Vagina (tissue), 2 donors: ENCODE results near the gene RBM8A. TPM values are rescaled to one million over a fixed set of nuclear protein-coding genes. Genes with fewer than 3 reads are reported as not detected.

Experiments
- DNase-seq, 2 donors: peaks; one replicate each; pipeline ENCODE4 v3.0.0-alpha.2; 2017; ENCODE audit errors: extremely low spot score in 2 of 2
- H3K27ac ChIP-seq: fragments of 200-600 bp; sonication (generic); one replicate; pipeline ENCODE4 v1.5.1; 2019
- H3K27me3 ChIP-seq: fragments of 200-600 bp; sonication (generic); one replicate; pipeline ENCODE4 v1.5.1; 2019
- H3K36me3 ChIP-seq, 2 donors: fragments of 200-600 bp; sonication (generic); one replicate each; pipeline ENCODE4 v1.5.1; 2017 to 2019
- H3K4me1 ChIP-seq: fragments of 200-600 bp; sonication (generic); one replicate; pipeline ENCODE4 v1.5.1; 2019
- H3K4me3 ChIP-seq, 2 donors: fragments of 200-600 bp; sonication (generic); 1 replicate in 1 of 2; 2 replicates in 1 of 2; pipeline ENCODE4 v1.5.1; 2016 to 2019
- H3K9me3 ChIP-seq: fragments of 200-600 bp; sonication (generic); one replicate; pipeline ENCODE4 v1.5.1; 2019
- POLR2A ChIP-seq, 2 donors: fragments of 450-650 bp; IDR thresholded peaks; one replicate each; pipeline ENCODE4 v1.6.1; 2017; ENCODE audit warnings: antibody characterized with exemption in 2 of 2, mild to moderate bottlenecking in 2 of 2, moderate library complexity in 2 of 2
- POLR2AphosphoS5 ChIP-seq, 2 donors: sonication (generic); formaldehyde crosslinking; IDR thresholded peaks; one replicate each; pipeline ENCODE4 v1.9.0; 2017; ENCODE audit warnings: antibody characterized with exemption in 2 of 2, mild to moderate bottlenecking in 2 of 2, low read depth in 1 of 2; ENCODE audit not compliant: insufficient read depth in 1 of 2
- intact Hi-C: fragments of 100-400 bp; cut with DNase I; formaldehyde crosslinking; loops from one replicate; pipeline ENCODE4 v1.15.1; 2023
- total RNA-seq: library from RNA; depleted of rRNA; stranded (reverse); fragments of >200 nt; gene quantifications from one replicate; pipeline ENCODE4 v1.2.3, GENCODE V29; 2016
- TF ChIP-seq, protein P1 (sequence below), 3 experiments: fragments of 450-650 bp in 2 of 3; fragments of 200-600 bp in 1 of 3; sonication (generic) in 1 of 3; IDR thresholded peaks; one replicate each; pipeline ENCODE4 v1.5.1; 2017 to 2019; ENCODE audit warnings: antibody characterized with exemption in 3 of 3, mild to moderate bottlenecking in 2 of 3, moderate library complexity in 2 of 3

The RBM8A gene
- total RNA-seq, 1 donor from 2014 or later = 93.3 TPM

DNA sequence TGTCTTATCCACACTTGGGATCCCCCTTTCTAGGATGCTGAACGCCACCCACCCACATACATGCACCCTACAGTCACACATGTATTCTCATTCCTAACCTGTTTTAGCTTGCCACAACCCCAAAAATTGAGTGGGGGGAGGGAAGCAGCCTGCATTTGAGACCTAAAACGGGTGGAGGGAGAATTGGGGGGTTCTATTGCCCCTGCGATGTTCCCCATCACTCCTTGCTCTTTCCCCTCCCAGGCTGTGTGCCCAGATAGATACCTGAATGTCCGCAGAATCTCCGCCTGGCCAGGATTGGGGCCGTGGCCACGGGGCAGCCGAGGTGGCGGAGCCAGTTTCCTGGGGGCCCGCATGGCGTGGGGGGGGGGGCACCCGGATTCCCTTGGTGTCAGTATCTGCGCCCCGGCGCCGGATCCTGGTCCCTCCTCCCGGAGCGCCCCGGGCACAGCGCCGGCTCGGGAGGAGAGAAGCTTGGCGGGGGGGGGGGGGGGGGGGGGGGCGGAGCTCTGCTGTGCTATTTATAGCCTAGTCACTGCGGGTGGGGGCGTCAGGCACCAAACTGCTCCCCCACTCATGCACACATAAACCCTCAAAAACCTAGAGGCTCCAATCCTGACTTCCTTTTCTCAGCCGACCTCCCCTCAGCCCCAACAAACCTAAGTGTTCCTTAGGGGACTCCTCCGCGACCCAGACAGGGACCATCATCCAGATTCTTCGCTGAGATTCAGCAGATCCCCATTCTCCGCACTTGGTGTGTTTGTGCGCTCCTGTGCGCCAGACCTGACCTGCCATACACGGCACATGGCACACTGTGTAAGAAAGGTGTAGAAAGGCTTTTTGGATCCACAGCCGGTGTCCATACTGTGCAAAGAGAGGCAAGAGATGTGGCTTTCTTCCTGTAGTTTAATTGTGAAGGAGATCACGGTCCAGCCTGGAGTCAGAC is 35.1 kb upstream of the RBM8A start:
- Histone ChIP-seq H3K9me3 (no peaks in the 10 kb centered on the region), H3K27ac (peak overlapping the region; percentile 95), H3K4me3 (peak overlapping the region; percentile 63 to 84), H3K36me3 (peaks cover 0 to 3% of the 10 kb centered on the region in 2 donors), H3K27me3 (no peaks in the 10 kb centered on the region), H3K4me1 (peaks cover 57% of the 10 kb centered on the region)
- intact Hi-C loops = loop anchor here (5.0 kb wide), 1 partner anchor 45 kb away; the partner anchor contains the start of gene PEX11B
- DNase-seq = no peak
- no peak for TF ChIP-seq POLR2A (IDR thresholded peaks at IDR 0.05)
- peak in 1 of 2 donors; percentile 69 for TF ChIP-seq POLR2AphosphoS5 (IDR thresholded peaks at IDR 0.05; ENCODE audit: insufficient read depth in 1 of 2, low read depth in 1 of 2)
- TF ChIP-seq, protein P1, sequence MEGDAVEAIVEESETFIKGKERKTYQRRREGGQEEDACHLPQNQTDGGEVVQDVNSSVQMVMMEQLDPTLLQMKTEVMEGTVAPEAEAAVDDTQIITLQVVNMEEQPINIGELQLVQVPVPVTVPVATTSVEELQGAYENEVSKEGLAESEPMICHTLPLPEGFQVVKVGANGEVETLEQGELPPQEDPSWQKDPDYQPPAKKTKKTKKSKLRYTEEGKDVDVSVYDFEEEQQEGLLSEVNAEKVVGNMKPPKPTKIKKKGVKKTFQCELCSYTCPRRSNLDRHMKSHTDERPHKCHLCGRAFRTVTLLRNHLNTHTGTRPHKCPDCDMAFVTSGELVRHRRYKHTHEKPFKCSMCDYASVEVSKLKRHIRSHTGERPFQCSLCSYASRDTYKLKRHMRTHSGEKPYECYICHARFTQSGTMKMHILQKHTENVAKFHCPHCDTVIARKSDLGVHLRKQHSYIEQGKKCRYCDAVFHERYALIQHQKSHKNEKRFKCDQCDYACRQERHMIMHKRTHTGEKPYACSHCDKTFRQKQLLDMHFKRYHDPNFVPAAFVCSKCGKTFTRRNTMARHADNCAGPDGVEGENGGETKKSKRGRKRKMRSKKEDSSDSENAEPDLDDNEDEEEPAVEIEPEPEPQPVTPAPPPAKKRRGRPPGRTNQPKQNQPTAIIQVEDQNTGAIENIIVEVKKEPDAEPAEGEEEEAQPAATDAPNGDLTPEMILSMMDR (IDR thresholded peaks at IDR 0.05) = no peak

DNA sequence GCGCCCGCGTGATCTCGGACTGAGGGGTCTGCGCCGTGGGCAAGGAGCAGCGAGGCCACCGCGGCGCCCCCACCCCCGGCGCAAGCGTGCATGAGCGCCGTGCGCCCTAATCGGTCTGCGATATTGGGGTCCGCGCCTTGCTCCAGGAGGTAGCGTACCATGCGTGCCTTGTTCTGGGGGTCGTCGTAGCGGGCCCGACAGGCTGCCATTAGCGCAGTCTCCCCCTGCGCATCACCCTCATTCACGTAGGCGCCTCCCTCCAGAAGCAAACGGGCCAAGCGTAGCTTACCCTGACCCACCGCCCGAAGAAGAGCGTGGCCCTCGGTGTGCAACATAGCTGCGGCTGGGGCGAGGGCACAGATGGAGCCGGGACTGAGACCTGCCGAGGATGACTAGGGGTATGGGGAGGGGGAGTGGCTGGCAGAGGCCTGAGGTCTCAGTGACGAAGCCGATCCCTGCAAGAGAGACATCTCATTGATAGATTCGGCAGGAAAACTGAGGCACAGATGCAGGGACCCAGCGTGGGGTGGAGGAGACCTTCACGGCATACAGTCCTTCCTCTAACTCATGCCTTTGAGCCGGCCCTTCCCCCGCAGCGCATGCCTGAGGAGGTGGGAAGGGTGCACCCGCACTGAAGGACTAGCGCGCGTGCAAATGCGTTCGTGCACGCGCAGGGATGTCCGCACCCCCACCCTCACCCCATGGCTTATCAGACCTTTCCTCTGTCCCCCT is 34.3 kb upstream of the RBM8A start:
- no peak for DNase-seq
- peak overlapping the region; percentile 63 to 84 for H3K4me3 ChIP-seq
- no peaks in the 10 kb centered on the region for H3K36me3 ChIP-seq
- TF ChIP-seq POLR2A (IDR thresholded peaks at IDR 0.05) = no peak
- peak in 1 of 2 donors; percentile 47 for TF ChIP-seq POLR2AphosphoS5 (IDR thresholded peaks at IDR 0.05; ENCODE audit: insufficient read depth in 1 of 2, low read depth in 1 of 2)
- TF ChIP-seq, protein P1 (IDR thresholded peaks at IDR 0.05) = no peak
- H3K27me3 ChIP-seq = no peaks in the 10 kb centered on the region
- intact Hi-C loops = loop anchor here (5.0 kb wide), 1 partner anchor 44 kb away; the partner anchor contains the start of gene PEX11B
- H3K9me3 ChIP-seq = no peaks in the 10 kb centered on the region
- peaks cover 62% of the 10 kb centered on the region for H3K4me1 ChIP-seq
- H3K27ac ChIP-seq = peak overlapping the region; percentile 95

DNA sequence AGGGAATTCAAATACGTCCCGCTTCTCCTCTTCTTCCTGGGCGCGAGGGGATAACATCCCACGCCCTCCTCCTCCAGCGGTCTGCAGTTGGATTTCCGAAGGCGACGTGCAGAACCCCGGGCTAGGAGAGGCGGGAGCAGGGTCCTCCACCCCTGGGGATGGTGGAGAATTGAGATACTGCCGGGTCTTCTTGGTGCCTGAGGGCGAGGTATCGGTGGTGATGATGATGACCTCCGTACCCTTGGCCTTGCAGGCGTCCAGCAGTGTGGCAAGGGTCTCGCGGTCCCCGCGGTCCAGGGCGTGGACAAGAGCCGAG is 33.8 kb upstream of the RBM8A start:
- Histone ChIP-seq H3K9me3 (no peaks in the 10 kb centered on the region), H3K27ac (peak overlapping the region; percentile 95), H3K27me3 (no peaks in the 10 kb centered on the region), H3K4me3 (peak overlapping the region; percentile 63 to 84), H3K36me3 (no peaks in the 10 kb centered on the region), H3K4me1 (peaks cover 67% of the 10 kb centered on the region)
- DNase-seq = no peak
- TF ChIP-seq POLR2AphosphoS5 (IDR thresholded peaks at IDR 0.05; ENCODE audit: insufficient read depth in 1 of 2, low read depth in 1 of 2) = no peak
- TF ChIP-seq, protein P1 (IDR thresholded peaks at IDR 0.05) = no peak
- no peak for TF ChIP-seq POLR2A (IDR thresholded peaks at IDR 0.05)
- intact Hi-C loops = loop anchor here (5.0 kb wide), 1 partner anchor 44 kb away; the partner anchor contains the start of gene PEX11B

DNA sequence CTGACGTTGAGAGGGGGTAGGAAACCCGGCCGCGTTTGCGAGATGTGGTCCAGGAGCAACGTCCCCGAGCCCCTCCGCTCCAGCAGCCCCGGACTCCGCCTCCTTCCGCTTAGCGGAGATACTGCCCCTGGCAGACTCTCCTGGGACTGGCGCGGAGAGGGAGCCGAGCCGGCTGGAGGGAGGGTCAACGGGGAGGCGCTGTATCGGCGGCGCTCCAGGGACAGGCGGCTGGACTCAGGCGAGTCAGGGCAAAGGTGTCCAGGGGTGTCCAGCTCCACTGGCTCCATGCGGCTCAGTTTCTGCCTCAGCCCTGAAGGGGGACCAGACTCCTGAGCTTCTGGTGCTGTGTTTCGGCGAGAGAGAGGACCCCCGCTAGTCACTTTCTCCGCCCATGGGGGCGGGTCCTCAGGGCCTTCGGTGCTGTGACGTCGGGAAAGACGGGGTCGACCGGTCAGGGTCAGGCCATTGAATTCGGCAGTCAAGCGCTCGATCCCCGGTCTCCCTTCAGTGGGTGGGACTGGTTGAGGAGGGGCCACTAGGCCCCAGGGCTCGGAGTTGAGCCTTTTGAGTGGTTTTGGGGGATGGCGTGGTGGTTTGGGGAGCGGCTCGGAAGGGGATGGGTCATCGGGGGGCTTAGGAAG is 33.3 kb upstream of the RBM8A start:
- TF ChIP-seq POLR2AphosphoS5 (IDR thresholded peaks at IDR 0.05; ENCODE audit: insufficient read depth in 1 of 2, low read depth in 1 of 2) (peak; percentile 30 to 96), POLR2A (IDR thresholded peaks at IDR 0.05) (peak in 1 of 2 donors; percentile 58)
- TF ChIP-seq, protein P1 (IDR thresholded peaks at IDR 0.05) = peak in 1 of 3 experiments; percentile 4
- no peaks in the 10 kb centered on the region for H3K36me3 ChIP-seq
- peaks cover 70% of the 10 kb centered on the region for H3K4me1 ChIP-seq
- peak in 1 of 2 donors; percentile 93 for DNase-seq
- H3K27me3 ChIP-seq = no peaks in the 10 kb centered on the region
- H3K4me3 ChIP-seq = peak overlapping the region; percentile 63 to 84
- peak overlapping the region; percentile 95 for H3K27ac ChIP-seq
- intact Hi-C loops = loop anchor here (5.0 kb wide), 1 partner anchor 43 kb away; the partner anchor contains the start of gene PEX11B
- H3K9me3 ChIP-seq = no peaks in the 10 kb centered on the region
